ENCODE measurements around the gene TUBB4B.

- no peak for TF ChIP-seq SIN3A (IDR thresholded peaks at IDR 0.05; ENCODE audit: borderline replicate concordance, insufficient read depth, low read length)
- TF ChIP-seq POLR2AphosphoS5 (IDR thresholded peaks at IDR 0.05; ENCODE audit: low read depth, low read length) = no peak
- no peak for TF ChIP-seq FOXP2 (optimal IDR thresholded peaks at IDR 0.05; ENCODE audit: borderline replicate concordance, extremely low read depth, extremely low read length, insufficient read depth)
- TF ChIP-seq TAF1 (IDR thresholded peaks at IDR 0.05; ENCODE audit: borderline replicate concordance, insufficient read depth, low read length) = no peak
- 0 out of 4 replicates have a peak, but pooled peaks of 1 of the 2 experiments have one; percentile 43 for TF ChIP-seq REST (IDR thresholded peaks at IDR 0.05; ENCODE audit: insufficient read depth in 1 of 2, low read depth in 2 of 2, low read length in 2 of 2)
These were observed 13.8 kb upstream of the TUBB4B start, which contains the start of gene RNF224 for GRCh38 chr9:137227054-137227852.

All from PFSK-1 (cell line).